ENCODE results near the gene TP53TG5. TPM values are rescaled to one million over a fixed set of nuclear protein-coding genes. Genes with fewer than 3 reads are reported as not detected.

The TP53TG5 gene
- total RNA-seq, 1 donor from 2014 or later, result 0.08 TPM

- Mint-ChIP-seq H3K4me3 (peak overlapping the region; percentile 98), H3K27me3 (ENCODE audit: insufficient read depth) (no peaks in the 10 kb centered on the region), H3K27ac (peak overlapping the region; percentile 57), H3K36me3 (ENCODE audit: low read depth) (peaks cover 35% of the 10 kb centered on the region), H3K9me3 (no peaks in the 10 kb centered on the region), H3K4me1 (ENCODE audit: low read depth) (peaks cover 74% of the 10 kb centered on the region)
- no peak for DNase-seq (ENCODE audit: low spot score)
- intact Hi-C loops (cut with micrococcal nuclease), result no loop called here
Measured at GRCh38 chr20:45346291-45346718, 31.8 kb downstream of the TP53TG5 start.

GRCh38 chr20:45345104-45345936 lies 32.8 kb downstream of the TP53TG5 start:
- Mint-ChIP-seq H3K9me3 (no peaks in the 10 kb centered on the region), H3K27me3 (ENCODE audit: insufficient read depth) (no peaks in the 10 kb centered on the region), H3K36me3 (ENCODE audit: low read depth) (peaks cover 42% of the 10 kb centered on the region), H3K27ac (peak overlapping the region; percentile 68), H3K4me1 (ENCODE audit: low read depth) (peaks cover 79% of the 10 kb centered on the region), H3K4me3 (peak overlapping the region; percentile 98)
- DNase-seq (ENCODE audit: low spot score), result no peak
- intact Hi-C loops (cut with micrococcal nuclease), result no loop called here

GRCh38 chr20:45344168-45344860 lies 33.8 kb downstream of the TP53TG5 start:
- peaks cover 46% of the 10 kb centered on the region for H3K36me3 Mint-ChIP-seq (ENCODE audit: low read depth)
- peaks cover 82% of the 10 kb centered on the region for H3K4me1 Mint-ChIP-seq (ENCODE audit: low read depth)
- peak overlapping the region; percentile 48 for H3K27ac Mint-ChIP-seq
- H3K27me3 Mint-ChIP-seq (ENCODE audit: insufficient read depth), result no peaks in the 10 kb centered on the region
- no peak for DNase-seq (ENCODE audit: low spot score)
- no peaks in the 10 kb centered on the region for H3K9me3 Mint-ChIP-seq
- peak overlapping the region; percentile 98 for H3K4me3 Mint-ChIP-seq
- intact Hi-C loops (cut with micrococcal nuclease), result no loop called here

- H3K27ac Mint-ChIP-seq, result peak overlapping the region; percentile 12
- H3K9me3 Mint-ChIP-seq, result no peaks in the 10 kb centered on the region
- H3K27me3 Mint-ChIP-seq (ENCODE audit: insufficient read depth), result no peaks in the 10 kb centered on the region
- intact Hi-C loops (cut with micrococcal nuclease), result no loop called here
- peaks cover 50% of the 10 kb centered on the region for H3K36me3 Mint-ChIP-seq (ENCODE audit: low read depth)
- peaks cover 87% of the 10 kb centered on the region for H3K4me1 Mint-ChIP-seq (ENCODE audit: low read depth)
- DNase-seq (ENCODE audit: low spot score), result no peak
- H3K4me3 Mint-ChIP-seq, result peak overlapping the region; percentile 98
Measured at GRCh38 chr20:45343532-45344167, 34.5 kb downstream of the TP53TG5 start.

- no peak for DNase-seq (ENCODE audit: low spot score)
- Mint-ChIP-seq H3K4me1 (ENCODE audit: low read depth) (peaks cover 87% of the 10 kb centered on the region), H3K4me3 (peak overlapping the region; percentile 39), H3K9me3 (no peaks in the 10 kb centered on the region), H3K27me3 (ENCODE audit: insufficient read depth) (no peaks in the 10 kb centered on the region), H3K27ac (no peak overlapping the region), H3K36me3 (ENCODE audit: low read depth) (peaks cover 50% of the 10 kb centered on the region)
- intact Hi-C loops (cut with micrococcal nuclease), result no loop called here
Measured at GRCh38 chr20:45342855-45343531, 35.1 kb downstream of the TP53TG5 start.

GRCh38 chr20:45341939-45342854 lies 35.9 kb downstream of the TP53TG5 start:
- H3K4me1 Mint-ChIP-seq (ENCODE audit: low read depth), result peaks cover 84% of the 10 kb centered on the region
- intact Hi-C loops (cut with micrococcal nuclease), result no loop called here
- H3K4me3 Mint-ChIP-seq, result no peak overlapping the region

GRCh38 chr20:45341579-45341938 lies 36.6 kb downstream of the TP53TG5 start:
- H3K27me3 Mint-ChIP-seq (ENCODE audit: insufficient read depth), result no peaks in the 10 kb centered on the region
- H3K36me3 Mint-ChIP-seq (ENCODE audit: low read depth), result peaks cover 44% of the 10 kb centered on the region
- H3K27ac Mint-ChIP-seq, result no peak overlapping the region
- no peaks in the 10 kb centered on the region for H3K9me3 Mint-ChIP-seq
- H3K4me3 Mint-ChIP-seq, result no peak overlapping the region
- intact Hi-C loops (cut with micrococcal nuclease), result no loop called here
- peaks cover 84% of the 10 kb centered on the region for H3K4me1 Mint-ChIP-seq (ENCODE audit: low read depth)
- DNase-seq (ENCODE audit: low spot score), result no peak

More at GRCh38 chr20:45341939-45342854, 35.9 kb downstream of the TP53TG5 start:
- Mint-ChIP-seq H3K36me3 (ENCODE audit: low read depth) (peaks cover 47% of the 10 kb centered on the region), H3K27me3 (ENCODE audit: insufficient read depth) (no peaks in the 10 kb centered on the region), H3K27ac (peak overlapping the region; percentile 23), H3K9me3 (no peaks in the 10 kb centered on the region)
- no peak for DNase-seq (ENCODE audit: low spot score)

- Mint-ChIP-seq H3K27me3 (ENCODE audit: insufficient read depth) (no peaks in the 10 kb centered on the region), H3K36me3 (ENCODE audit: low read depth) (peaks cover 41% of the 10 kb centered on the region), H3K27ac (peak overlapping the region; percentile 18), H3K4me3 (no peak overlapping the region), H3K9me3 (no peaks in the 10 kb centered on the region), H3K4me1 (ENCODE audit: low read depth) (peaks cover 78% of the 10 kb centered on the region)
- intact Hi-C loops (cut with micrococcal nuclease), result no loop called here
- no peak for DNase-seq (ENCODE audit: low spot score)
Measured at GRCh38 chr20:45340951-45341350, 37.2 kb downstream of the TP53TG5 start.

- Mint-ChIP-seq H3K4me1 (ENCODE audit: low read depth) (peaks cover 78% of the 10 kb centered on the region), H3K9me3 (no peaks in the 10 kb centered on the region), H3K36me3 (ENCODE audit: low read depth) (peaks cover 43% of the 10 kb centered on the region), H3K4me3 (no peak overlapping the region), H3K27ac (peak overlapping the region; percentile 62), H3K27me3 (ENCODE audit: insufficient read depth) (no peaks in the 10 kb centered on the region)
- intact Hi-C loops (cut with micrococcal nuclease), result no loop called here
- no peak for DNase-seq (ENCODE audit: low spot score)
Measured at GRCh38 chr20:45340236-45340847, 37.8 kb downstream of the TP53TG5 start.

- Mint-ChIP-seq H3K4me1 (ENCODE audit: low read depth) (peaks cover 75% of the 10 kb centered on the region), H3K4me3 (no peak overlapping the region), H3K27me3 (ENCODE audit: insufficient read depth) (no peaks in the 10 kb centered on the region), H3K9me3 (no peaks in the 10 kb centered on the region), H3K36me3 (ENCODE audit: low read depth) (peaks cover 40% of the 10 kb centered on the region), H3K27ac (no peak overlapping the region)
- no peak for DNase-seq (ENCODE audit: low spot score)
- intact Hi-C loops (cut with micrococcal nuclease), result no loop called here
Measured at GRCh38 chr20:45339799-45340198, 38.3 kb downstream of the TP53TG5 start.

GRCh38 chr20:45339084-45339483 lies 39.0 kb downstream of the TP53TG5 start:
- DNase-seq (ENCODE audit: low spot score), result no peak
- Mint-ChIP-seq H3K9me3 (no peaks in the 10 kb centered on the region), H3K27me3 (ENCODE audit: insufficient read depth) (no peaks in the 10 kb centered on the region), H3K27ac (peak overlapping the region; percentile 74), H3K36me3 (ENCODE audit: low read depth) (peaks cover 36% of the 10 kb centered on the region), H3K4me3 (no peak overlapping the region), H3K4me1 (ENCODE audit: low read depth) (peaks cover 67% of the 10 kb centered on the region)
- intact Hi-C loops (cut with micrococcal nuclease), result no loop called here

Data from activated T-helper 1 cell treated with anti-CD3 and anti-CD28 coated beads, Interleukin-12 subunit alpha, Interleukin-12 subunit beta, Interleukin-2, Interleukin-4 antibody, amounts not matched to agents 30 ng/mL and 10 ng/mL and 1 ng/mL, durations not matched to agents 14 hours and 24 hours and 36 hours (primary cell).